SK-N-SH (cell line): Measurements from ENCODE around the gene SURF6. TPM values are rescaled to one million over a fixed set of nuclear protein-coding genes. Genes with fewer than 3 reads are reported as not detected.

Source experiments
- CTCF ChIA-PET: fragments of 300-600, 350-600 bp; formaldehyde crosslinking; extraction: SDS; loops from one replicate; lab custom pipeline; 2021; lab: Yijun Ruan, JAX
- POLR2A ChIA-PET: fragments of 350-600 bp; sonication (Branson Sonifier 250); formaldehyde crosslinking; extraction: SDS; loops from one replicate; lab custom pipeline; 2020; ENCODE audit warnings: antibody characterized with exemption, inconsistent platforms; lab: Yijun Ruan, JAX
- DNase-seq: peaks from one replicate; pipeline ENCODE4 v3.0.0; 2012
- H2AFZ ChIP-seq: fragments of 200-600 bp; sonication (generic); 2 replicates; pipeline ENCODE4 v1.8.1; 2016; ENCODE audit warnings: antibody characterized with exemption, mild to moderate bottlenecking, low read depth
- H3F3A ChIP-seq: fragments of 200-600 bp; sonication (generic); replicated peaks from 2 replicates; pipeline ENCODE3; 2016; ENCODE audit warnings: antibody characterized with exemption, mild to moderate bottlenecking; ENCODE audit not compliant: insufficient read depth
- H3K27ac ChIP-seq, 2 experiments: fragments of 200-500 bp in 1 of 2; fragments of 200-600 bp in 1 of 2; sonication (Bioruptor generic) in 1 of 2; sonication (generic), shearing (Covaris generic) in 1 of 2; 2 replicates each; pipeline versions ENCODE4 v1.5.1 to v1.6.1; 2014 to 2016; ENCODE audit warnings: low read depth in 2 of 2, inconsistent platforms in 1 of 2, low read length in 1 of 2, mild to moderate bottlenecking in 1 of 2, mixed read lengths in 1 of 2
- H3K27me3 ChIP-seq: fragments of 200-600 bp; sonication (generic), shearing (Covaris generic); 2 replicates; pipeline ENCODE4 v1.6.1; 2016; ENCODE audit warnings: mixed run types; ENCODE audit not compliant: insufficient read depth
- H3K36me3 ChIP-seq, 2 experiments: fragments of 200-500 bp in 1 of 2; fragments of 200-600 bp in 1 of 2; sonication (Bioruptor generic) in 1 of 2; sonication (generic) in 1 of 2; replicated peaks in 1 of 2; 2 replicates each; pipeline versions ENCODE3 to v1.5.1; 2014 to 2016; ENCODE audit warnings: low read length in 1 of 2, mild to moderate bottlenecking in 1 of 2; ENCODE audit not compliant: insufficient read depth in 2 of 2, control insufficient read depth in 1 of 2
- H3K4me1 ChIP-seq, 2 experiments: fragments of 200-500 bp in 1 of 2; fragments of 200-600 bp in 1 of 2; sonication (Bioruptor generic) in 1 of 2; sonication (generic), shearing (Covaris generic) in 1 of 2; 2 replicates each; pipeline versions ENCODE4 v1.5.1 to v1.6.1; 2014 to 2016; ENCODE audit warnings: low read depth in 1 of 2, low read length in 1 of 2, mixed run types in 1 of 2; ENCODE audit not compliant: insufficient read depth in 2 of 2, control insufficient read depth in 1 of 2
- H3K4me2 ChIP-seq: fragments of 200-600 bp; sonication (generic), shearing (Covaris generic); 2 replicates; pipeline ENCODE4 v1.6.1; 2017; ENCODE audit warnings: mixed run types
- H3K4me3 ChIP-seq, 2 experiments: fragments of 200-500 bp in 1 of 2; fragments of 200-600 bp in 1 of 2; sonication (Bioruptor generic) in 1 of 2; sonication (generic), shearing (Covaris generic) in 1 of 2; 2 replicates each; pipeline versions ENCODE4 v1.5.1 to v1.8.1; 2014 to 2016; ENCODE audit warnings: low read depth in 2 of 2, inconsistent platforms in 1 of 2, low read length in 1 of 2, mild to moderate bottlenecking in 1 of 2, mixed read lengths in 1 of 2, moderate library complexity in 1 of 2
- H3K79me2 ChIP-seq: fragments of 200-600 bp; sonication (generic); 2 replicates; pipeline ENCODE4 v1.8.1; 2017; ENCODE audit warnings: mild to moderate bottlenecking; ENCODE audit not compliant: insufficient read depth
- H3K9ac ChIP-seq: fragments of 200-600 bp; sonication (generic); 2 replicates; pipeline ENCODE4 v1.6.1; 2017; ENCODE audit warnings: mixed run types
- H3K9me2 ChIP-seq: fragments of 200-600 bp; sonication (generic); 2 replicates; pipeline ENCODE4 v1.6.1; 2017; ENCODE audit warnings: mixed run types
- H3K9me3 ChIP-seq: fragments of 200-600 bp; sonication (generic); 2 replicates; pipeline ENCODE4 v1.6.1; 2017; ENCODE audit warnings: mixed run types, mild to moderate bottlenecking, moderate library complexity
- H4K20me1 ChIP-seq: fragments of 200-600 bp; sonication (generic); 2 replicates; pipeline ENCODE4 v1.6.1; 2017; ENCODE audit warnings: mild to moderate bottlenecking, mixed run types; ENCODE audit not compliant: insufficient read depth
- CTCF ChIP-seq: fragments of 200-600 bp; sonication (generic); IDR thresholded peaks from 2 replicates; pipeline ENCODE4 v1.6.1; 2017; ENCODE audit warnings: antibody characterized with exemption, mild to moderate bottlenecking, moderate library complexity
- EP300 ChIP-seq, 2 experiments: IDR thresholded peaks; 2 replicates each; pipeline versions ENCODE4 v1.4.0 to v1.6.1; 2012; ENCODE audit warnings: borderline replicate concordance in 1 of 2, low read depth in 1 of 2, low read length in 1 of 2
- FOXM1 ChIP-seq: IDR thresholded peaks from 2 replicates; pipeline ENCODE4 v1.4.0; 2012; ENCODE audit warnings: low read depth, mild to moderate bottlenecking
- IRF3 ChIP-seq: fragments of 150-350 bp; IDR thresholded peaks from 2 replicates; pipeline ENCODE4 v1.6.1; 2016; ENCODE audit warnings: mild to moderate bottlenecking, low read depth, low read length
- MEF2A ChIP-seq: IDR thresholded peaks from 2 replicates; pipeline ENCODE4 v1.4.0; 2012; ENCODE audit warnings: low read depth, borderline replicate concordance
- NFIC ChIP-seq: IDR thresholded peaks from 2 replicates; pipeline ENCODE4 v1.4.0; 2012; ENCODE audit warnings: borderline replicate concordance
- NRF1 ChIP-seq: IDR thresholded peaks from 2 replicates; pipeline ENCODE4 v1.6.1; 2012; ENCODE audit warnings: low read depth, mild to moderate bottlenecking, low read length
- RAD21 ChIP-seq: IDR thresholded peaks from 2 replicates; pipeline ENCODE4 v1.6.1; 2012; ENCODE audit warnings: mild to moderate bottlenecking, low read length
- REST ChIP-seq: IDR thresholded peaks from 2 replicates; pipeline ENCODE4 v1.6.1; 2012; ENCODE audit warnings: mild to moderate bottlenecking, low read depth, low read length, moderate library complexity
- RFX5 ChIP-seq: IDR thresholded peaks from 2 replicates; pipeline ENCODE4 v1.6.1; 2012; ENCODE audit warnings: mild to moderate bottlenecking, improper control_type of control experiment, low read length
- RXRA ChIP-seq: IDR thresholded peaks from 2 replicates; pipeline ENCODE4 v1.4.0; 2012; ENCODE audit warnings: low read depth, mild to moderate bottlenecking, borderline replicate concordance
- TCF12 ChIP-seq: IDR thresholded peaks from 2 replicates; pipeline ENCODE4 v1.4.0; 2012
- YY1 ChIP-seq: IDR thresholded peaks from 2 replicates; pipeline ENCODE4 v1.4.0; 2012; ENCODE audit warnings: low read depth, mild to moderate bottlenecking
- WGBS: methylation state at CpG from one replicate; pipeline ENCODE4 v1.1.6; 2017; ENCODE audit warnings: low lambda C conversion rate; 5-methylcytosine and 5-hydroxymethylcytosine counted together
- polyA plus RNA-seq, 3 experiments: library from polyadenylated mRNA; depleted of rRNA; stranded (reverse); fragments of >200 nt; gene quantifications; 2 replicates each; pipeline ENCODE4 v1.2.3, GENCODE V29; 2012
- TF ChIP-seq, protein P1 (sequence below): IDR thresholded peaks from 2 replicates; pipeline ENCODE4 v1.4.0; 2012; ENCODE audit warnings: low read depth, borderline replicate concordance

Gene SURF6
- polyA plus RNA-seq, 1 of the 3 experiments (the other 2 are of a cell fraction) = 44.5 TPM

DNA sequence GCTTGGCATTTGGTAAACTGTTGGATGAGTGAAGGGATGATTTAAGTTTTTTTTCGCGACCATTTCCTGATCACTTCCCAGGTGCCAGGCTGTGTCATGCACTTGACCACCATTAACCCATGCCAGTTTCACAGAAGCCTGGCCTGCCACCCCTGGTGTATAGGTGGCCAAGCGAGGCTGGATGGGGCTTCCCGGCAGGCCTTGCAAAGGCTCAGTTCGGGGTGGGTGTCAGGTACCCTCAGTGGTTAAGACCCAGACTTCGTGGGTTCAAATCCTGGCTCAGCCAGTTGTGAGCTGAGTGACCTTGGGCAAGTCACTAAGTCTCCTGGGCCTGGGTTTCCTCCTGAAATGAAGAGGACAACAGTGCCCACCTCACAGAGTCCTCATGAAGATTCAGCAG lies 9.6 kb upstream of the SURF6 start:
- CTCF ChIA-PET = interaction anchor here (1.1 kb wide), 1 partner anchor 159 kb away, joined by 3 read pairs; no protein-coding TSS in a partner anchor
- Histone ChIP-seq H3K36me3 (peaks cover 34 to 68% of the 10 kb centered on the region in 2 experiments), H3K79me2 (peaks cover 51% of the 10 kb centered on the region)

More for the DNA sequence above, 9.6 kb upstream of the SURF6 start:
- H3K4me3 ChIP-seq = no peak overlapping the region
- no peak overlapping the region for H3K27ac ChIP-seq
- POLR2A ChIA-PET = interaction anchor here (1.5 kb wide), 1 partner anchor 9 kb away, joined by 4 read pairs; no protein-coding TSS in a partner anchor
- peaks cover 29% of the 10 kb centered on the region for H4K20me1 ChIP-seq
- H3K9me2 ChIP-seq = no peaks in the 10 kb centered on the region
- H3K27me3 ChIP-seq = no peaks in the 10 kb centered on the region
- WGBS = 85% methylated on average over 5 of the region's 6 CpGs
- H3F3A ChIP-seq = peaks cover 12% of the 10 kb centered on the region
- H3K9ac ChIP-seq = no peak overlapping the region
- DNase-seq = no peak
- no peaks in the 10 kb centered on the region for H3K9me3 ChIP-seq
- H3K4me2 ChIP-seq = no peak overlapping the region
- peaks cover 8 to 27% of the 10 kb centered on the region in 2 experiments; a peak in 2 of 4 replicates for H3K4me1 ChIP-seq
- TF ChIP-seq RAD21 (no peak), NFIC (no peak), REST (no peak), RFX5 (no peak), NRF1 (no peak), YY1 (no peak), CTCF (no peak), TCF12 (no peak), EP300 (IDR thresholded peaks at IDR 0.05; ENCODE audit: borderline replicate concordance in 1 of 2, low read depth in 1 of 2, low read length in 1 of 2) (no peak), FOXM1 (no peak), IRF3 (no peak), RXRA (no peak), MEF2A (no peak)
- TF ChIP-seq, protein P1, sequence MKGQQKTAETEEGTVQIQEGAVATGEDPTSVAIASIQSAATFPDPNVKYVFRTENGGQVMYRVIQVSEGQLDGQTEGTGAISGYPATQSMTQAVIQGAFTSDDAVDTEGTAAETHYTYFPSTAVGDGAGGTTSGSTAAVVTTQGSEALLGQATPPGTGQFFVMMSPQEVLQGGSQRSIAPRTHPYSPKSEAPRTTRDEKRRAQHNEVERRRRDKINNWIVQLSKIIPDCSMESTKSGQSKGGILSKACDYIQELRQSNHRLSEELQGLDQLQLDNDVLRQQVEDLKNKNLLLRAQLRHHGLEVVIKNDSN = no peak
- no peak overlapping the region for H2AFZ ChIP-seq
